ENCODE data around the gene DYNLL1.

- TF ChIP-seq POLR2A (IDR thresholded peaks at IDR 0.05; ENCODE audit: low read depth, low read length), result no peak
- no peak for TF ChIP-seq RFX5 (IDR thresholded peaks at IDR 0.05; ENCODE audit: low read depth, low read length)
- TF ChIP-seq FOS (IDR thresholded peaks at IDR 0.05; ENCODE audit: low read depth, low read length), result no peak
- no peak for TF ChIP-seq CTCF (conservative IDR thresholded peaks at IDR 0.05; ENCODE audit: low read depth, low read length)
- no peak for TF ChIP-seq BHLHE40 (IDR thresholded peaks at IDR 0.05; ENCODE audit: low read depth, low read length)
- TF ChIP-seq USF2 (IDR thresholded peaks at IDR 0.05; ENCODE audit: low read depth, low read length), result no peak
- TF ChIP-seq CEBPB (IDR thresholded peaks at IDR 0.05; ENCODE audit: low read depth, low read length), result no peak
- TF ChIP-seq ELK1 (IDR thresholded peaks at IDR 0.05; ENCODE audit: borderline replicate concordance, low read depth, low read length), result no peak
- no peak for TF ChIP-seq RAD21 (IDR thresholded peaks at IDR 0.05; ENCODE audit: low read length)
- no peak for TF ChIP-seq MAFK (IDR thresholded peaks at IDR 0.05; ENCODE audit: low read depth, low read length)
Measured at GRCh38 chr12:120515496-120515895, 19.6 kb downstream of the DYNLL1 start.

All from IMR-90 (cell line).